ENCODE results near the gene FER. TPM values are rescaled to one million over a fixed set of nuclear protein-coding genes. Genes with fewer than 3 reads are reported as not detected.

The FER gene
- total and polyA plus RNA-seq, 12 donors: 1.4 to 21.9 (median 14.9) TPM

GRCh38 chr5:108935611-108936010 is 187.9 kb downstream of the FER start:
- H3K36me3 ChIP-seq: peaks cover 0 to 13% (median 0%) of the 10 kb centered on the region in 9 donors
- intact Hi-C loops (cut with DNase I): no loop called here
- no peak for DNase-seq
- 78 to 85% methylated on average over 2 of the region's 2 CpGs for WGBS, 2 donors
- no peaks in the 10 kb centered on the region for H3K27me3 ChIP-seq
- peaks cover 0 to 23% (median 0%) of the 10 kb centered on the region in 11 donors for H3K9me3 ChIP-seq
- ATAC-seq: no peak
- TF ChIP-seq, protein P1, sequence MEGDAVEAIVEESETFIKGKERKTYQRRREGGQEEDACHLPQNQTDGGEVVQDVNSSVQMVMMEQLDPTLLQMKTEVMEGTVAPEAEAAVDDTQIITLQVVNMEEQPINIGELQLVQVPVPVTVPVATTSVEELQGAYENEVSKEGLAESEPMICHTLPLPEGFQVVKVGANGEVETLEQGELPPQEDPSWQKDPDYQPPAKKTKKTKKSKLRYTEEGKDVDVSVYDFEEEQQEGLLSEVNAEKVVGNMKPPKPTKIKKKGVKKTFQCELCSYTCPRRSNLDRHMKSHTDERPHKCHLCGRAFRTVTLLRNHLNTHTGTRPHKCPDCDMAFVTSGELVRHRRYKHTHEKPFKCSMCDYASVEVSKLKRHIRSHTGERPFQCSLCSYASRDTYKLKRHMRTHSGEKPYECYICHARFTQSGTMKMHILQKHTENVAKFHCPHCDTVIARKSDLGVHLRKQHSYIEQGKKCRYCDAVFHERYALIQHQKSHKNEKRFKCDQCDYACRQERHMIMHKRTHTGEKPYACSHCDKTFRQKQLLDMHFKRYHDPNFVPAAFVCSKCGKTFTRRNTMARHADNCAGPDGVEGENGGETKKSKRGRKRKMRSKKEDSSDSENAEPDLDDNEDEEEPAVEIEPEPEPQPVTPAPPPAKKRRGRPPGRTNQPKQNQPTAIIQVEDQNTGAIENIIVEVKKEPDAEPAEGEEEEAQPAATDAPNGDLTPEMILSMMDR (IDR thresholded peaks at IDR 0.05): no peak
- no peak overlapping the region for H3K27ac ChIP-seq
- peaks cover 0 to 6% (median 0%) of the 10 kb centered on the region in 9 donors for H3K4me1 ChIP-seq
- H3K4me3 ChIP-seq: no peak overlapping the region

GRCh38 chr5:108937221-108937620 is 189.5 kb downstream of the FER start:
- intact Hi-C loops (cut with DNase I): no loop called here
- peaks cover 0 to 3% (median 0%) of the 10 kb centered on the region in 9 donors for H3K36me3 ChIP-seq
- DNase-seq (no peak), ATAC-seq (no peak)
- peaks cover 0 to 13% (median 0%) of the 10 kb centered on the region in 11 donors for H3K9me3 ChIP-seq
- WGBS, 2 donors: 95 to 98% methylated on average over 2 of the region's 2 CpGs
- no peaks in the 10 kb centered on the region for H3K27me3 ChIP-seq
- no peak overlapping the region for H3K4me3 ChIP-seq
- peaks cover 0 to 6% (median 0%) of the 10 kb centered on the region in 9 donors for H3K4me1 ChIP-seq
- TF ChIP-seq, protein P1 (IDR thresholded peaks at IDR 0.05): no peak
- no peak overlapping the region for H3K27ac ChIP-seq

DNA sequence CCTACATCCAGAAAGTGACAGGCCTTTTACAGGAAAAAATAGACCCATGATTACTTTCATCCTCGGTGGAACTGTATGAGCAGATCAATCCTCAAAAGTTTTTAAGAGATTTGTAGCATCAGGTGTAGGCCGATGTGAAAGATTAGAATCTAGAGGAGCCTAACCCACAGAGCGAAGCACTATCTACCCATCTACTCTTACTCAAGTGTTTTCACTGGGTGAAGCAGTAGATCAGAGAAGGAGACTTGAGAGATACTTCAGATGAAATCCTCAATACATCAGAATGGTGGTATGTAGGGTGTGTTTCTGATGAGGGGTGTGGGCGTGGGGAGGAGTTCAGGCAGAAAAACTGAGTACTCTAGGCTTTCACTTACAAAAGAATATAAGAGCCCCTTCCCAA is 192.8 kb downstream of the FER start:
- no peak for ATAC-seq
- Histone ChIP-seq H3K27me3 (no peaks in the 10 kb centered on the region), H3K4me3 (no peak overlapping the region), H3K4me1 (no peaks in the 10 kb centered on the region), H3K27ac (no peak overlapping the region), H3K9me3 (no peaks in the 10 kb centered on the region), H3K36me3 (no peaks in the 10 kb centered on the region)
- intact Hi-C loops (cut with DNase I): no loop called here
- TF ChIP-seq, protein P1 (IDR thresholded peaks at IDR 0.05): no peak
- 93 to 96% methylated on average over 4 of the region's 4 CpGs for WGBS, 2 donors
- no peak for DNase-seq

GRCh38 chr5:108941746-108942145 is 194.0 kb downstream of the FER start:
- TF ChIP-seq, protein P1 (IDR thresholded peaks at IDR 0.05): no peak
- Histone ChIP-seq H3K36me3 (peaks cover 0 to 3% (median 0%) of the 10 kb centered on the region in 9 donors), H3K27ac (no peak overlapping the region), H3K9me3 (no peaks in the 10 kb centered on the region), H3K4me1 (no peaks in the 10 kb centered on the region), H3K4me3 (no peak overlapping the region), H3K27me3 (no peaks in the 10 kb centered on the region)
- ATAC-seq: no peak
- 84 to 91% methylated on average over 2 of the region's 2 CpGs for WGBS, 2 donors
- intact Hi-C loops (cut with DNase I): no loop called here
- no peak for DNase-seq

Data from heart right ventricle (tissue), 16 donors.